Colonic mucosa (tissue), 4 donors: Measurements from ENCODE around the gene CXCR1. TPM values are rescaled to one million over a fixed set of nuclear protein-coding genes. Genes with fewer than 3 reads are reported as not detected.

Source experiments
- DNase-seq: peaks from one replicate; pipeline ENCODE4 v3.0.0-alpha.2; 2020
- H3K27ac ChIP-seq: fragments of 200-600 bp; one replicate; pipeline ENCODE4 v1.8.0; 2021
- H3K27me3 ChIP-seq: fragments of 200-600 bp; one replicate; pipeline ENCODE4 v1.8.0; 2021
- H3K36me3 ChIP-seq: fragments of 200-600 bp; one replicate; pipeline ENCODE4 v1.8.0; 2021
- H3K4me1 ChIP-seq: fragments of 200-600 bp; one replicate; pipeline ENCODE4 v1.8.0; 2021; ENCODE audit warnings: mild to moderate bottlenecking
- H3K4me3 ChIP-seq: fragments of 200-600 bp; one replicate; pipeline ENCODE4 v1.8.0; 2021
- H3K9ac ChIP-seq, 2 donors: one replicate each; pipeline ENCODE4 v1.7.0; 2013; ENCODE audit warnings: control low read depth in 2 of 2, low read depth in 2 of 2, low read length in 2 of 2
- H3K9me3 ChIP-seq: fragments of 200-600 bp; one replicate; pipeline ENCODE4 v1.8.0; 2021
- CTCF ChIP-seq: fragments of 200-600 bp; IDR thresholded peaks from one replicate; pipeline ENCODE4 v1.8.0; 2022; ENCODE audit warnings: antibody characterized with exemption, mild to moderate bottlenecking
- intact Hi-C: fragments of 100-400 bp; cut with DNase I; formaldehyde crosslinking; loops from one replicate; pipeline ENCODE4 v1.14.1; 2022
- total RNA-seq, 2 donors: library from RNA; stranded (reverse); fragmentation: NEBNext Ultra II Directional in 1 of 2; extraction: Animal tissue kit (Norgen Biotek cat#: 25700) in 1 of 2; gene quantifications; one replicate each; pipeline ENCODE4 v1.2.1, GENCODE V29; 2021
- donor health status: healthy.
- donor health status: DM: no; HTN: no; CAD: no.
- donor health status: DM: no; HTN: no; CAD: no.

Gene CXCR1
- total RNA-seq, 2 donors from 2014 or later: 0.13 TPM; not detected in 1

- no peaks in the 10 kb centered on the region for H3K36me3 ChIP-seq
- DNase-seq: no peak
- no peaks in the 10 kb centered on the region for H3K27me3 ChIP-seq
- H3K9me3 ChIP-seq: no peaks in the 10 kb centered on the region
- TF ChIP-seq CTCF: no peak
- H3K4me3 ChIP-seq: no peak overlapping the region
- no peak overlapping the region for H3K27ac ChIP-seq
- H3K4me1 ChIP-seq: no peaks in the 10 kb centered on the region
- intact Hi-C loops: no loop called here
- no peak overlapping the region for H3K9ac ChIP-seq
Measured at GRCh38 chr2:218130377-218130776, 36.4 kb downstream of the CXCR1 start.

GRCh38 chr2:218129458-218130135 lies 37.2 kb downstream of the CXCR1 start:
- H3K4me3 ChIP-seq: no peak overlapping the region
- H3K36me3 ChIP-seq: no peaks in the 10 kb centered on the region
- no peak for DNase-seq
- H3K9ac ChIP-seq: no peak overlapping the region
- no peaks in the 10 kb centered on the region for H3K4me1 ChIP-seq
- H3K27ac ChIP-seq: no peak overlapping the region
- intact Hi-C loops: no loop called here
- no peaks in the 10 kb centered on the region for H3K27me3 ChIP-seq
- H3K9me3 ChIP-seq: no peaks in the 10 kb centered on the region
- TF ChIP-seq CTCF: no peak

GRCh38 chr2:218128781-218129457 lies 37.8 kb downstream of the CXCR1 start:
- Histone ChIP-seq H3K4me3 (no peak overlapping the region), H3K36me3 (no peaks in the 10 kb centered on the region), H3K27me3 (no peaks in the 10 kb centered on the region), H3K4me1 (no peaks in the 10 kb centered on the region), H3K9ac (no peak overlapping the region), H3K9me3 (no peaks in the 10 kb centered on the region), H3K27ac (no peak overlapping the region)
- DNase-seq: no peak
- intact Hi-C loops: no loop called here
- no peak for TF ChIP-seq CTCF

- no peaks in the 10 kb centered on the region for H3K9me3 ChIP-seq
- H3K4me3 ChIP-seq: no peak overlapping the region
- no peak for TF ChIP-seq CTCF
- no peaks in the 10 kb centered on the region for H3K36me3 ChIP-seq
- no peaks in the 10 kb centered on the region for H3K27me3 ChIP-seq
- H3K27ac ChIP-seq: no peak overlapping the region
- H3K9ac ChIP-seq: no peak overlapping the region
- DNase-seq: no peak
- no peaks in the 10 kb centered on the region for H3K4me1 ChIP-seq
- intact Hi-C loops: no loop called here
Measured at GRCh38 chr2:218127929-218128455, 38.8 kb downstream of the CXCR1 start.

- Histone ChIP-seq H3K4me1 (no peaks in the 10 kb centered on the region), H3K9me3 (no peaks in the 10 kb centered on the region), H3K27ac (no peak within 1 kb of the TSS), H3K9ac (no peak within 1 kb of the TSS), H3K36me3 (no peaks in the 10 kb centered on the region), H3K27me3 (no peaks in the 10 kb centered on the region), H3K4me3 (no peak within 1 kb of the TSS)
- TF ChIP-seq CTCF: no peak
- intact Hi-C loops: no loop called here
- DNase-seq: no peak
Measured at GRCh38 chr2:218125626-218126080, 41.1 kb downstream of the CXCR1 start, which contains the start of gene CXCR2. CXCR2 (plus strand) TSS chr2:218126028; CDS start chr2:218134802, 8,774 bp downstream.
